ENCODE measurements around the gene GNA12. TPM values are rescaled to one million over a fixed set of nuclear protein-coding genes. Genes with fewer than 3 reads are reported as not detected.

The GNA12 gene
- total and polyA plus RNA-seq, 9 of the 15 experiments (the other 6 are each of a cell fraction or from before 2014, with no cell fraction given), result 0.65 to 32.7 (median 9.6) TPM

DNA sequence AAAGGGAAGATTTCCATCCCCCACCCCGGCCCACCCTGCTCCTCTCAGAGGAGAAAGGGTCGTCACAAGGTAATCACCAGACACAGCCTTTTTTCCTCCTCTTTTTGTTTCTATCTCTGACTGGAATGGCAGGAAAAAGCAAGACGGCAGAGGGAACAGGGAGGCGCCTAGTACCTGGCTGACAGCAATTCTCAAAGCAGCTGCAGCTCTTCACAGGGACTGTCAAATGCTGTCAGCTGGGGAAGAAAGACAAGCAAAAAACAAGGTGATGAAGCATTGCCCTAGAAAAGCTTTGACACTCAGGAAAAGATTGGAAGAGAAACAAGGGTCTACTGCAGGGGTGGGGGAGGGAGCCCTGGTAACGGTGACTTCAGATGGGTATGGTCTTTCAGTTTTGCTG, 52.7 kb downstream of the GNA12 start (continued):
- TF ChIP-seq, protein P1, sequence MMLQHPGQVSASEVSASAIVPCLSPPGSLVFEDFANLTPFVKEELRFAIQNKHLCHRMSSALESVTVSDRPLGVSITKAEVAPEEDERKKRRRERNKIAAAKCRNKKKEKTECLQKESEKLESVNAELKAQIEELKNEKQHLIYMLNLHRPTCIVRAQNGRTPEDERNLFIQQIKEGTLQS (IDR thresholded peaks at IDR 0.05), result no peak
- TF ChIP-seq, protein P1 (CRISPR knock-in tag; conservative IDR thresholded peaks at IDR 0.05), result no peak
- TF ChIP-seq CEBPB (tag; IDR thresholded peaks at IDR 0.05), result no peak
- no peak for TF ChIP-seq ZNF408 (CRISPR knock-in tag; IDR thresholded peaks at IDR 0.05; ENCODE audit: low read depth)
- no peak for TF ChIP-seq SMAD1 (IDR thresholded peaks at IDR 0.05; ENCODE audit: low read depth, low read length, partially characterized antibody)
- TF ChIP-seq ZZZ3 (IDR thresholded peaks at IDR 0.05), result no peak
- TF ChIP-seq MXI1 (IDR thresholded peaks at IDR 0.05; ENCODE audit: low read depth, low read length), result no peak

DNA sequence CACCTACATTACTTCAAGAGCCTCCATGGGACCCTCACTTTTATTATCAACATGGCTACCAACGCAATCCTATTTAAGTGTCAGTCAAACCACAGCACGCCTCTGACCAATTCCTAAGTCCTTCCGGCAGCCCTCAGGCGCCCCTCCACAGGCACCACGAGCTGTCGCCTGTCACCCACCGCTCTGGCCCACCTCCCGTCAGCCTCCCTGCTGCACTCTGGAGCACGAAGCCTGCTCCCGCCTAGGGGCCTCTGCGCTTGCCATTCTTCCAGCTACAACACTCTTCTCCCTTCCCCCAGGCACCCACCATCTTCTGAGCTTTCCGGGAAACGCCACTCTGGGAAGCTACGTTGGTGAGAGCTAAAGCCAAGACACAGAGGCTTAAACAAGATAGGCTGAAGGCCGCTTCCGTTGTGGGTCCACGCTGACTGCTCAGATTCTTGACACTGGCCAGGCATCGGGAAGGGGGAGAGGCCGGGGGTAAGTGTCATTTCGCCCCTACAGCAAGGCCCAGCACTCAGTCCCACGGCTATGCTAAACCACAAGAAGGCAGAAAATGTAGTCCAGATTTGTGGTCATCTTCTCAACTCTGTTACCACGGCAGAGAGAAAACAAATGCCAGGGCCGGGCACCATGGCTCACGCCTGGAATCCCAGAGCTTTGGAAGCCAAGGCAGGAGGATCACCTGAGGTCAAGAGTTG, 56.7 kb downstream of the GNA12 start:
- intact Hi-C loops (cut with micrococcal nuclease), result no loop called here
- Histone ChIP-seq H3K4me1 (replicated peaks in 1 of 2; ENCODE audit: control insufficient read depth in 2 of 2, insufficient read depth in 2 of 2, low read length in 2 of 2) (no peaks in the 10 kb centered on the region), H4K20me1 (replicated peaks; ENCODE audit: control insufficient read depth, insufficient read depth, low read length) (no peaks in the 10 kb centered on the region), H3K27ac (ENCODE audit: extremely low read depth, low read depth, low read length) (no peak overlapping the region), H3K9me3 (replicated peaks; ENCODE audit: control insufficient read depth, insufficient read depth, low read depth, low read length) (no peaks in the 10 kb centered on the region), H3K4me3 (no peak overlapping the region), H3K36me3 (ENCODE audit: control insufficient read depth, insufficient read depth, low read length) (peaks cover 17% of the 10 kb centered on the region; the same call in 2 of the 3 replicates), H3K4me2 (ENCODE audit: insufficient read depth, low read length) (no peak overlapping the region), H2AFZ (ENCODE audit: low read depth, low read length) (no peak overlapping the region), H3K79me2 (ENCODE audit: control insufficient read depth, insufficient read depth, low read length) (no peaks in the 10 kb centered on the region), H3K27me3 (ENCODE audit: control insufficient read depth in 2 of 2, insufficient read depth in 2 of 2, low read length in 2 of 2) (no peaks in the 10 kb centered on the region), H3K9me1 (ENCODE audit: control insufficient read depth, insufficient read depth, low read length) (no peaks in the 10 kb centered on the region), H3K9ac (ENCODE audit: insufficient read depth in 1 of 2, low read depth in 2 of 2, low read length in 2 of 2) (no peak overlapping the region; a peak in 1 of 4 replicates)
- in situ Hi-C loops (cut with MboI), result no loop called here
- FAIRE-seq (no peak), ATAC-seq (no peak), DNase-seq (ENCODE audit: extremely low read depth in 1 of 4, low spot score in 3 of 4) (no peak)
- BruUV-seq (replicated peaks), result no TSS peak
- 89% methylated on average over 21 of the region's 24 CpGs for WGBS (ENCODE audit: insufficient coverage, low coverage, missing lambda C conversion rate)
- ChIA-PET POLR2A (interaction anchor here (0.5 to 1.3 kb wide), 2 partner anchors 9 to 13 kb away, joined by 3 to 4 read pairs; no protein-coding TSS in a partner anchor), CTCF (ENCODE audit: low intra/inter-chr PET ratio) (no interaction called here)
- TF ChIP-seq ZNF143 (CRISPR knock-in tag; IDR thresholded peaks at IDR 0.05) (no peak), PRPF4 (IDR thresholded peaks at IDR 0.05; ENCODE audit: insufficient read depth, low read depth, low read length, poor library complexity, severe bottlenecking) (no peak), ZNF140 (CRISPR knock-in tag; IDR thresholded peaks at IDR 0.05) (no peak), ETV6 (IDR thresholded peaks at IDR 0.05; ENCODE audit: borderline replicate concordance in 1 of 2, low read depth in 2 of 2, low read length in 1 of 2) (no peak), ETV6 (CRISPR knock-in tag; IDR thresholded peaks at IDR 0.05; ENCODE audit: borderline replicate concordance) (no peak), SMARCA5 (IDR thresholded peaks at IDR 0.05) (no peak), CEBPG (CRISPR knock-in tag; IDR thresholded peaks at IDR 0.05) (no peak), CEBPG (tag; conservative IDR thresholded peaks at IDR 0.05 in 1 of 2, IDR thresholded peaks at IDR 0.05 in 1 of 2) (no peak), CBX3 (IDR thresholded peaks at IDR 0.05; ENCODE audit: borderline replicate concordance in 1 of 2, low read length in 2 of 2) (no peak)
- TF ChIP-seq, protein P2, sequence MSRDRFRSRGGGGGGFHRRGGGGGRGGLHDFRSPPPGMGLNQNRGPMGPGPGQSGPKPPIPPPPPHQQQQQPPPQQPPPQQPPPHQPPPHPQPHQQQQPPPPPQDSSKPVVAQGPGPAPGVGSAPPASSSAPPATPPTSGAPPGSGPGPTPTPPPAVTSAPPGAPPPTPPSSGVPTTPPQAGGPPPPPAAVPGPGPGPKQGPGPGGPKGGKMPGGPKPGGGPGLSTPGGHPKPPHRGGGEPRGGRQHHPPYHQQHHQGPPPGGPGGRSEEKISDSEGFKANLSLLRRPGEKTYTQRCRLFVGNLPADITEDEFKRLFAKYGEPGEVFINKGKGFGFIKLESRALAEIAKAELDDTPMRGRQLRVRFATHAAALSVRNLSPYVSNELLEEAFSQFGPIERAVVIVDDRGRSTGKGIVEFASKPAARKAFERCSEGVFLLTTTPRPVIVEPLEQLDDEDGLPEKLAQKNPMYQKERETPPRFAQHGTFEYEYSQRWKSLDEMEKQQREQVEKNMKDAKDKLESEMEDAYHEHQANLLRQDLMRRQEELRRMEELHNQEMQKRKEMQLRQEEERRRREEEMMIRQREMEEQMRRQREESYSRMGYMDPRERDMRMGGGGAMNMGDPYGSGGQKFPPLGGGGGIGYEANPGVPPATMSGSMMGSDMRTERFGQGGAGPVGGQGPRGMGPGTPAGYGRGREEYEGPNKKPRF (IDR thresholded peaks at IDR 0.05; ENCODE audit: low read depth, low read length), result no peak

Measured in K562 (cell line).